SU-DHL-6 (cell line): ENCODE results near the gene ABTB2.
"Not testable (repeated sequence)": the region's sequence is repeated elsewhere in the genome, so short reads cannot be mapped to it uniquely, and the experiment has no call there.

Experiments used
- H2AFZ ChIP-seq: fragments of 200-600 bp; sonication (generic); 2 replicates; pipeline ENCODE4 v1.6.1; 2014; ENCODE audit warnings: low read depth, mild to moderate bottlenecking, moderate library complexity, mixed read lengths, antibody characterized with exemption, low read length; ENCODE audit not compliant: severe bottlenecking
- H3F3A ChIP-seq: fragments of 200-600 bp; shearing (Covaris generic); 2 replicates; pipeline ENCODE4 v1.6.0; 2016; ENCODE audit warnings: antibody characterized with exemption, mild to moderate bottlenecking; ENCODE audit not compliant: insufficient read depth
- H3K27ac ChIP-seq: fragments of 200-600 bp; sonication (generic); 2 replicates; pipeline ENCODE4 v1.5.1; 2016; ENCODE audit warnings: low read depth, mild to moderate bottlenecking, low read length, moderate library complexity, mixed read lengths
- H3K27me3 ChIP-seq: fragments of 200-600 bp; sonication (generic), shearing (Covaris generic); 2 replicates; pipeline ENCODE4 v1.6.0; 2014; ENCODE audit warnings: mild to moderate bottlenecking, low read length
- H3K36me3 ChIP-seq: fragments of 200-600 bp; sonication (generic); 2 replicates; pipeline ENCODE4 v1.6.1; 2014; ENCODE audit warnings: mild to moderate bottlenecking, low read length, mixed read lengths
- H3K4me2 ChIP-seq: fragments of 300-600, 200-600 bp; shearing (Covaris generic), sonication (generic); 2 replicates; pipeline ENCODE4 v1.6.0; 2014; ENCODE audit warnings: low read length, low read depth, mild to moderate bottlenecking; ENCODE audit not compliant: poor library complexity, severe bottlenecking
- H3K4me3 ChIP-seq: fragments of 200-600 bp; sonication (generic); 2 replicates; pipeline ENCODE4 v1.5.1; 2014; ENCODE audit warnings: antibody characterized with exemption, low read length, mild to moderate bottlenecking, mixed read lengths; ENCODE audit not compliant: insufficient read depth, poor library complexity, severe bottlenecking
- H3K79me2 ChIP-seq: fragments of 200-600 bp; sonication (generic); 2 replicates; pipeline ENCODE4 v1.6.1; 2014; ENCODE audit warnings: mild to moderate bottlenecking, low read length, moderate library complexity; ENCODE audit not compliant: insufficient read depth
- H3K9ac ChIP-seq: fragments of 200-600 bp; sonication (generic); 2 replicates; pipeline ENCODE4 v1.7.0; 2014; ENCODE audit warnings: mild to moderate bottlenecking, low read length
- H3K9me2 ChIP-seq: fragments of 200-600 bp; sonication (generic); replicated peaks from 2 replicates; pipeline ENCODE4 v1.6.1; 2014; ENCODE audit warnings: low read length; ENCODE audit not compliant: insufficient read depth
- H3K9me3 ChIP-seq: fragments of 200-600 bp; sonication (generic); 2 replicates; pipeline ENCODE4 v1.6.1; 2014; ENCODE audit warnings: low read length, mixed read lengths; ENCODE audit not compliant: insufficient read depth
- H4K20me1 ChIP-seq: fragments of 200-600 bp; sonication (generic); 2 replicates; pipeline ENCODE4 v1.6.1; 2014; ENCODE audit warnings: low read depth, mild to moderate bottlenecking, antibody characterized with exemption, low read length, moderate library complexity, mixed read lengths
- CTCF ChIP-seq: fragments of 200-600 bp; sonication (generic); IDR thresholded peaks from one replicate; pipeline ENCODE4 v1.5.1; 2017; ENCODE audit warnings: antibody characterized with exemption, mild to moderate bottlenecking, low read length, moderate library complexity; ENCODE audit not compliant: insufficient read depth, poor library complexity, severe bottlenecking
- EZH2phosphoT487 ChIP-seq: fragments of 200-600 bp; sonication (generic), shearing (Covaris generic); conservative IDR thresholded peaks from 2 replicates; pipeline ENCODE4 v1.6.1; 2018; ENCODE audit warnings: mild to moderate bottlenecking, antibody characterized with exemption, low read length, moderate library complexity, mixed read lengths

The ABTB2 gene

GRCh38 chr11:34249439-34249838 lies 108.4 kb downstream of the ABTB2 start:
- Histone ChIP-seq H3K79me2 (no peaks in the 10 kb centered on the region), H3K27ac (no peak overlapping the region), H3K9me3 (no peaks in the 10 kb centered on the region), H3K9ac (no peak overlapping the region), H3F3A (no peaks in the 10 kb centered on the region), H3K4me3 (no peak overlapping the region), H3K27me3 (no peaks in the 10 kb centered on the region), H3K9me2 (no peaks in the 10 kb centered on the region), H4K20me1 (no peaks in the 10 kb centered on the region), H3K4me2 (no peak overlapping the region), H2AFZ (no peak overlapping the region), H3K36me3 (no peaks in the 10 kb centered on the region)
- no peak for TF ChIP-seq EZH2phosphoT487
- no peak for TF ChIP-seq CTCF

GRCh38 chr11:34246511-34246910 lies 111.3 kb downstream of the ABTB2 start:
- not testable (repeated sequence) for H3K4me2 ChIP-seq, H3K9me3 ChIP-seq, H2AFZ ChIP-seq, H3K27me3 ChIP-seq, H3K9me2 ChIP-seq, H4K20me1 ChIP-seq, H3K79me2 ChIP-seq, H3K9ac ChIP-seq, H3F3A ChIP-seq, H3K4me3 ChIP-seq, H3K27ac ChIP-seq, H3K36me3 ChIP-seq

- TF ChIP-seq CTCF = no peak
- TF ChIP-seq EZH2phosphoT487 = no peak
- Histone ChIP-seq H3K27ac (no peak overlapping the region), H3K4me3 (no peak overlapping the region), H3K9ac (no peak overlapping the region), H2AFZ (no peak overlapping the region), H3K27me3 (no peaks in the 10 kb centered on the region), H3K79me2 (no peaks in the 10 kb centered on the region), H3F3A (no peaks in the 10 kb centered on the region), H3K9me2 (no peaks in the 10 kb centered on the region), H3K4me2 (no peak overlapping the region), H4K20me1 (no peaks in the 10 kb centered on the region), H3K36me3 (no peaks in the 10 kb centered on the region), H3K9me3 (no peaks in the 10 kb centered on the region)
Observed at GRCh38 chr11:34245041-34245440, 112.8 kb downstream of the ABTB2 start.

- no peak overlapping the region for H3K9ac ChIP-seq
- H3K4me2 ChIP-seq = no peak overlapping the region
- H4K20me1 ChIP-seq = no peaks in the 10 kb centered on the region
- H2AFZ ChIP-seq = no peak overlapping the region
- no peaks in the 10 kb centered on the region for H3F3A ChIP-seq
- no peaks in the 10 kb centered on the region for H3K79me2 ChIP-seq
- no peaks in the 10 kb centered on the region for H3K9me2 ChIP-seq
- no peaks in the 10 kb centered on the region for H3K36me3 ChIP-seq
- no peak overlapping the region for H3K4me3 ChIP-seq
- H3K27ac ChIP-seq = no peak overlapping the region
- no peaks in the 10 kb centered on the region for H3K9me3 ChIP-seq
- H3K27me3 ChIP-seq = no peaks in the 10 kb centered on the region
- TF ChIP-seq EZH2phosphoT487 (no peak), CTCF (no peak)
Observed at GRCh38 chr11:34243600-34244464, 114.0 kb downstream of the ABTB2 start.
